Right cardiac atrium (tissue), 5 donors: ENCODE results near the gene PCDHGB5. TPM values are rescaled to one million over a fixed set of nuclear protein-coding genes. Genes with fewer than 3 reads are reported as not detected.
"Not testable (repeated sequence)": the region's sequence is repeated elsewhere in the genome, so short reads cannot be mapped to it uniquely, and the experiment has no call there.

Experiments used
- ATAC-seq, 2 donors: fragments of 200-7000 bp; cut with Tn5 transposase; one replicate each; pipeline versions ENCODE4 v1.8.0 to v1.9.1; 2020; ENCODE audit warnings: moderate library complexity in 2 of 2, mild to moderate bottlenecking in 1 of 2
- DNase-seq, 3 donors: peaks; one replicate each; pipeline ENCODE4 v3.0.0-alpha.2; 2020
- H3K27ac ChIP-seq: one replicate; pipeline ENCODE4 v1.5.1; 2013; ENCODE audit warnings: mild to moderate bottlenecking, low read length, control low read depth, moderate library complexity
- H3K27me3 ChIP-seq: one replicate; pipeline ENCODE4 v1.6.1; 2013; ENCODE audit not compliant: control insufficient read depth, insufficient read depth
- H3K4me1 ChIP-seq: one replicate; pipeline ENCODE4 v1.6.1; 2013; ENCODE audit warnings: low read length; ENCODE audit not compliant: control insufficient read depth, insufficient read depth
- H3K4me3 ChIP-seq: one replicate; pipeline ENCODE4 v1.5.1; 2013; ENCODE audit warnings: low read length, control low read depth
- H3K9me3 ChIP-seq: one replicate; pipeline ENCODE4 v1.6.1; 2013; ENCODE audit warnings: low read length; ENCODE audit not compliant: control insufficient read depth
- WGBS: extraction: QIAGEN DNeasy Blood & Tissue Kit; methylation state at CpG from one replicate; pipeline ENCODE4 v1.1.7; 2013; 5-methylcytosine and 5-hydroxymethylcytosine counted together
- intact Hi-C, 4 donors: fragments of 100-400 bp; cut with DNase I; formaldehyde crosslinking; loops; one replicate each; pipeline versions ENCODE4 v1.11.0 to v1.14.0; 2022 to 2023
- long read RNA-seq, 4 donors: library from polyadenylated mRNA; unstranded; transcript quantifications; one replicate each; pipeline ENCODE4 v2.0.0, GENCODE V29; 2020 to 2021
- polyA plus RNA-seq: library from polyadenylated mRNA; stranded (reverse); fragments of 200-250 nt; gene quantifications from one replicate; pipeline ENCODE4 v1.2.3, GENCODE V29; 2013
- total RNA-seq, 4 donors: library from RNA; stranded (reverse); fragmentation: NEBNext Ultra II Directional; extraction: Animal tissue kit (Norgen Biotek cat#: 25700); gene quantifications; one replicate each; pipeline ENCODE4 v1.2.1, GENCODE V29; 2021
- donor health status: healthy with polysubstance abuse.
- donor health status: DM: no; HTN: yes; CAD: no.
- donor health status: DM: no; HTN: no; CAD: no.
- donor health status: DM: no; HTN: yes; CAD: no; lungs with severe emphysema.
- donor health status: DM: yes; HTN: yes; CAD: no.

The PCDHGB5 gene
- total RNA-seq (1 to 10 TPM; 6.4 to 8.6 (median 6.8) TPM), polyA plus RNA-seq (3.3 TPM)
- long read RNA-seq, donor 1, full-length matches to known transcripts: 1 of 2 reads
- long read RNA-seq, donor 1, partial matches to known transcripts: 0 of 2 reads
- long read RNA-seq, donor 1, other reads (novel, unspliced or antisense): 1 of 2 reads
- long read RNA-seq, donor 2: 0 reads
- long read RNA-seq, donor 3, full-length matches to known transcripts: 6 of 6 reads
- long read RNA-seq, donor 3, partial matches to known transcripts: 0 of 6 reads
- long read RNA-seq, donor 3, other reads (novel, unspliced or antisense): 0 of 6 reads
- long read RNA-seq, donor 4: 0 reads

DNA sequence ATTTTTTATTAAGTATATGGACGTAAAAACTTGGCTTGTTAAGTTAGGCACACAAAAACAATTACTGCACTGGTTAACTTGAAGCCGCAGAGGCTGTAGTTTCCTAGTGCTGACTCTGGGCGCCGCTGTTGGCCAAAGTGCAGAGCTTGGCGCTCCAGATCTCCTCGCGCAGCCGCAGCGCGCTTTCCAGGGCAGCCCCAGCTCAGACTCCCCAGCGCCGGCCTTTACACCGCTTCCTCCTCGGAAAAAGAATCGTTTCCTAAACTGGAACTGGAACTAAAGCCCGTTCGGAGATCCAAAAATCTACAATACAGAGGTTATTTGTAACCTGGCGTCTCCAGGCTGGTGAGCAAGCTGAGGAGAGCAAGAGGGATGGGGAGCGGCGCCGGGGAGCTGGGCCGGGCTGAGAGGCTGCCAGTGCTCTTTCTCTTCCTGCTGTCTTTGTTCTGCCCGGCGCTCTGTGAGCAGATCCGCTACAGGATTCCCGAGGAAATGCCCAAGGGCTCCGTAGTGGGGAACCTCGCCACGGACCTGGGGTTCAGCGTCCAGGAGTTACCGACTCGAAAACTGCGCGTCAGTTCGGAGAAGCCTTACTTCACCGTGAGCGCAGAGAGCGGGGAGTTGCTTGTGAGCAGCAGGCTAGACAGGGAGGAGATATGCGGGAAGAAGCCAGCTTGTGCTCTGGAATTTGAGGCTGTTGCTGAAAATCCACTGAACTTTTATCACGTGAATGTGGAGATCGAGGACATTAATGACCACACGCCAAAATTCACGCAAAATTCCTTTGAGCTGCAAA is at the start of gene PCDHGB5:
Gene PCDHGB5 (plus strand): TSS at position 192 of the 796 bp plus-strand sequence. CDS start 181 bp downstream, at position 373.
- H3K27ac ChIP-seq, H3K4me1 ChIP-seq, intact Hi-C loops, H3K27me3 ChIP-seq: not testable (repeated sequence)
- Histone ChIP-seq H3K4me3 (peak within 1 kb of the TSS; percentile 23), H3K9me3 (peaks cover 14% of the 10 kb centered on the region)
- ATAC-seq (peak; percentile 86 to 91), DNase-seq (peak in 2 of 3 donors; percentile 76 to 80)
- 8% methylated on average over 24 of the region's 43 CpGs for WGBS

DNA sequence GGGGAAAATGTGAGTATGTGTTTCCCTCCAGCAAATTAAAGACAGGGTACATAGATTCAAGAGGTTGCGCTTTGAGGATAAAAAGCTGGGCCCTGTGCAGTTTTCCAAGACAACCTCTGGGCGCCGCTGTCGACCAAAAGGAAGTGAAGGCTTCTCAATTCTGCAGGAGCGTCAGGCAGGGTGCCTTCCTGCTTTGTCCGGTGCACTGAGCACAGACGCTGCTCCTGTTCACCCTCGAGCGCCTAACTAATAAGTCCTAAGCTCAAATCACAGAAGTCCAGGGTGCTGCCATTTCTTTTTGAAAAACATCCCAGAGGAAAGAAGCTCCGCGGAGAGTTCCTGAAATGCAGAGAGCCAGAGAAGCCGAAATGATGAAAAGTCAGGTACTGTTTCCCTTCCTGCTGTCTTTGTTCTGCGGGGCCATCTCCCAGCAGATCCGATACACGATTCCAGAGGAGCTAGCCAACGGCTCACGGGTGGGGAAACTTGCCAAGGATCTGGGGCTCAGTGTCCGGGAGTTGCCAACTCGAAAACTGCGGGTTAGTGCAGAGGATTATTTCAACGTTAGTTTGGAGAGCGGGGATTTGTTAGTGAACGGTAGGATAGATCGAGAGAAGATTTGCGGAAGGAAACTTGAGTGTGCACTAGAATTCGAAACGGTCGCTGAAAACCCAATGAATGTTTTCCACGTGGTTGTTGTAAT is 47.7 kb upstream of the PCDHGB5 start, which contains the start of gene PCDHGB1:
Gene PCDHGB1 (plus strand): TSS at position 183 of the 703 bp plus-strand sequence. CDS start 162 bp downstream, at position 345.
- 20% methylated on average over 29 of the region's 29 CpGs for whole genome bisulfite sequencing
- no peak within 1 kb of the TSS for H3K27ac ChIP-seq

DNA sequence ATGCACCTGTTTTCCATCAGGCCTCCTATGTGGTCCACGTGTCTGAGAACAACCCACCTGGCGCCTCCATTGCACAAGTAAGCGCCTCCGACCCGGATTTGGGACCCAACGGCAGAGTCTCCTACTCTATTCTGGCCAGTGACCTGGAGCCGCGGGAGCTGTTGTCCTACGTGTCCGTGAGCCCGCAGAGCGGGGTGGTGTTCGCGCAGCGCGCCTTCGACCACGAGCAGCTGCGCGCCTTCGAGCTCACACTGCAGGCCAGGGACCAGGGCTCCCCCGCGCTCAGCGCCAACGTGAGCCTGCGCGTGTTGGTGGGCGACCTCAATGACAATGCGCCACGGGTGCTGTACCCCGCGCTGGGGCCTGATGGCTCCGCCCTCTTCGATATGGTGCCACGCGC is 46.2 kb upstream of the PCDHGB5 start:
- no peaks in the 10 kb centered on the region for H3K4me1 ChIP-seq

More for the DNA sequence above, 47.7 kb upstream of the PCDHGB5 start, which contains the start of gene PCDHGB1:
- peaks cover 13% of the 10 kb centered on the region for H3K9me3 ChIP-seq
- ATAC-seq: peak; percentile 44 to 60
- no peaks in the 10 kb centered on the region for H3K4me1 ChIP-seq
- DNase-seq: peak in 2 of 3 donors; percentile 65 to 71
- intact Hi-C loops: no loop called here
- no peaks in the 10 kb centered on the region for H3K27me3 ChIP-seq
- H3K4me3 ChIP-seq: peak within 1 kb of the TSS; percentile 45

DNA sequence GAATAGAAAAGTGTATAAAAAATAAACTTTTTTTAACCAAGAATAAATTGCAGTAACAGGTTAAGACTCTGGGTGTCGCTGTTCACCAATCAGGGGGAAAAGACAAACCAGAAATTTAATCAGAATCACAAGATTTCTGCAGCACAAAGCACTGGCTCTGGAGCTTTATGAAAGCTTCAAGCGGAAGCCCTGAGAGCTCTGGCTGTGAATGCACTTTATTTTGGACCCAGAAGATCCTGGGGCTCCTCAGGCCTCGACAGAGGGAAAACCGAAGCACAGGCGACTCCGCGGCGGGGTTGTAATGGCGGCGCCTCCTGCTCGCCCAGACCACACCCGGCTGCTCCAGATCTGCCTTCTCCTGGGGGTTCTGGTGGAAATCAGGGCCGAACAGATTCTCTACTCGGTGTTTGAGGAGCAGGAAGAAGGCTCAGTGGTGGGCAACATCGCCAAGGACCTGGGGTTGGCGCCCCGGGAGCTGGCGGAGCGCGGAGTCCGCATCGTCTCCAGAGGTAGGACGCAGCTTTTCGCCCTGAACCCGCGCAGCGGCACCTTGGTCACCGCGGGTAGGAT is 42.8 kb upstream of the PCDHGB5 start, which contains the start of gene PCDHGA4:
Gene PCDHGA4 (plus strand): TSS at position 122 of the 570 bp plus-strand sequence. CDS start 87 bp downstream, at position 209.
- 17% methylated on average over 29 of the region's 29 CpGs for WGBS
- DNase-seq (no peak), ATAC-seq (no peak)
- Histone ChIP-seq H3K4me1 (no peaks in the 10 kb centered on the region), H3K27ac (no peak within 1 kb of the TSS), H3K9me3 (peaks cover 9% of the 10 kb centered on the region), H3K4me3 (peak within 1 kb of the TSS; percentile 44), H3K27me3 (no peaks in the 10 kb centered on the region)
- intact Hi-C loops: no loop called here

More for the DNA sequence above, 46.2 kb upstream of the PCDHGB5 start:
- DNase-seq: no peak
- Histone ChIP-seq H3K4me3 (no peak overlapping the region), H3K27me3 (no peaks in the 10 kb centered on the region), H3K27ac (no peak overlapping the region), H3K9me3 (peaks cover 7% of the 10 kb centered on the region)
- WGBS: 24% methylated on average over 34 of the region's 36 CpGs
- ATAC-seq: no peak
- intact Hi-C loops: no loop called here

DNA sequence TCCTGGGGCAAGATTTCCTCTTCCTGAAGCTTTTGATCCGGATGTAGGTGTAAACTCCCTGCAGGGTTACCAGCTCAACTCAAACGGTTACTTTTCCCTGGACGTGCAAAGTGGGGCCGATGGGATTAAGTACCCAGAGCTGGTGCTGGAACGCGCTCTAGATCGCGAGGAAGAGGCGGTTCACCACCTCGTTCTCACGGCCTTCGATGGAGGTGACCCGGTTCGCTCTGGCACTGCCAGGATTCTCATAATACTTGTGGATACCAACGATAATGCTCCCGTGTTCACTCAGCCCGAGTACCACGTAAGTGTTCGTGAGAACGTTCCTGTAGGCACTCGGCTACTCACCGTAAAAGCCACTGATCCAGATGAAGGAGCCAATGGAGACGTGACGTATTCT is 42.1 kb upstream of the PCDHGB5 start:
- intact Hi-C loops: no loop called here
- H3K9me3 ChIP-seq: peaks cover 11% of the 10 kb centered on the region
- no peaks in the 10 kb centered on the region for H3K27me3 ChIP-seq
- H3K4me3 ChIP-seq: no peak overlapping the region
- DNase-seq (no peak), ATAC-seq (no peak)
- no peaks in the 10 kb centered on the region for H3K4me1 ChIP-seq
- H3K27ac ChIP-seq: no peak overlapping the region
- WGBS: 47% methylated on average over 24 of the region's 24 CpGs

DNA sequence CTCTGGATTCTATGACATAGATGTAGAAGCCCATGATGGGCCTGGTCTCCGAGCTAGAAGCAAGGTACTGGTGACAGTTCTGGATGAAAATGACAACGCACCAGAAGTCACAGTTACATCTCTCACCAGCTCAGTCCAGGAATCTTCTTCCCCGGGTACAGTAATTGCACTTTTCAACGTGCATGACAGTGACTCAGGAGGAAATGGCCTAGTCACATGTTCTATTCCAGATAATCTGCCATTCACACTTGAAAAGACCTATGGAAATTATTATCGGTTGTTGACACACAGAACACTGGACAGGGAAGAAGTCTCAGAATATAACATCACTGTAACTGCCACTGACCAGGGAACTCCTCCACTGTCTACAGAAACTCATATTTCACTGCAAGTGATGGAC is 41.6 kb upstream of the PCDHGB5 start:
- ATAC-seq: no peak

DNA sequence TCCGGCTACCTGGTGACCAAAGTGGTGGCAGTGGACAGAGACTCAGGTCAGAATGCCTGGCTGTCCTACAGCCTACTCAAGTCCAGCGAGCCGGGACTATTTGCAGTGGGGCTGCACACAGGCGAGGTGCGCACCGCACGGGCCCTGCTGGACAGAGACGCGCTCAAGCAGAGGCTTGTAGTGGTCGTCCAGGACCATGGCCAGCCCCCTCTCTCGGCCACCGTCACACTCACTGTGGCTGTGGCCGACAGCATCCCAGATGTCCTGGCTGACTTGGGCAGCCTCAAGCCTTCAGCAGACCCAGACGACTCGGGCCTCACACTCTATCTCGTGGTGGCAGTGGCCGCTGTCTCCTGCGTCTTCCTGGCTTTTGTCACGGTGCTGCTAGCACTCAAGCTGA is 40.8 kb upstream of the PCDHGB5 start:
- H3K27me3 ChIP-seq: no peaks in the 10 kb centered on the region
- intact Hi-C loops: no loop called here
- H3K4me1 ChIP-seq: no peaks in the 10 kb centered on the region
- ATAC-seq: no peak
- H3K4me3 ChIP-seq: no peak overlapping the region
- DNase-seq: no peak
- peaks cover 8% of the 10 kb centered on the region for H3K9me3 ChIP-seq
- H3K27ac ChIP-seq: no peak overlapping the region
- 40% methylated on average over 19 of the region's 19 CpGs for WGBS

More for the DNA sequence above, 41.6 kb upstream of the PCDHGB5 start:
- Histone ChIP-seq H3K27ac (no peak overlapping the region), H3K4me3 (no peak overlapping the region), H3K9me3 (peaks cover 11% of the 10 kb centered on the region), H3K4me1 (no peaks in the 10 kb centered on the region), H3K27me3 (no peaks in the 10 kb centered on the region)
- DNase-seq: no peak
- intact Hi-C loops: no loop called here
- WGBS: 70% methylated on average over 5 of the region's 5 CpGs

DNA sequence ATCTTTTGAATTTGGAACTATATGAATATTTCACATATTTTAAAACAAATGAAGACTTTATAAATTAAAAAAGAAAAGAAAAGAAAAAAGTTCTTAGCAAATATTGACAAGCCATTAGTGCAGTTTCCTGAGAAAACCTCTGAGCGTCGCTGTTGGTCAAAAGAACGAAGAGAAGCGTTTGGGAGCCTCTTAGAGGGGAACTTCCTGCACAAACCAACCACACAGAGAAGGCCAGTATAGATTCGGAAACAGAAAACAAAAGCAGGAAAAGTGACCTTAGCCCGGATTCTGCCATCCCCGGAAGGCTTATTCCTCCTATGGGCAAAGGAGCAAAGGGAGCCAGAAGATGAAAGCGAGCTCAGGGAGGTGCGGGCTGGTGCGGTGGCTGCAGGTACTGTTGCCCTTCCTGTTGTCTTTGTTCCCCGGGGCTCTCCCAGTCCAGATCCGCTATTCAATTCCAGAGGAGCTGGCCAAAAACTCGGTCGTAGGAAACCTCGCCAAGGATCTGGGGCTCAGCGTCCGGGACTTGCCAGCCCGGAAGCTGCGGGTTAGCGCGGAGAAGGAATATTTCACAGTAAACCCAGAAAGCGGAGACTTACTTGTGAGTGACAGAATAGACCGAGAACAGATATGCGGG is 37.8 kb upstream of the PCDHGB5 start, which contains the start of gene PCDHGB2:
Gene PCDHGB2 (plus strand): TSS at position 205 of the 637 bp plus-strand sequence. CDS start 142 bp downstream, at position 347.
- Histone ChIP-seq H3K27ac (no peak within 1 kb of the TSS), H3K4me3 (peak within 1 kb of the TSS; percentile 62), H3K9me3 (peaks cover 16% of the 10 kb centered on the region), H3K4me1 (no peaks in the 10 kb centered on the region), H3K27me3 (no peaks in the 10 kb centered on the region)
- DNase-seq: peak in 1 of 3 donors; percentile 33
- intact Hi-C loops: no loop called here
- ATAC-seq: no peak
- WGBS: 13% methylated on average over 24 of the region's 24 CpGs

DNA sequence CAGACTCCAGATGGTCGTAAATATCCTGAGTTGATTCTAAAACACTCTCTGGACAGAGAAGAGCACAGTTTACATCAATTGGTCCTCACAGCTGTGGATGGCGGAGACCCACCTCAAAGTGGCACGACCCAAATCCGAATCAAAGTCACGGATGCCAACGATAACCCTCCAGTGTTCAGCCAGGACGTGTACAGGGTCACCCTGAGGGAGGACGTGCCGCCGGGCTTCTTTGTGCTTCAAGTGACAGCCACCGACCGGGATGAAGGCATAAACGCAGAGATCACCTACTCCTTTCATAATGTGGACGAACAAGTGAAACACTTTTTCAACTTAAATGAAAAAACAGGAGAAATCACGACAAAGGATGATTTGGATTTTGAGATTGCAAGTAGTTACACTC is 37.1 kb upstream of the PCDHGB5 start:
- no peaks in the 10 kb centered on the region for H3K4me1 ChIP-seq
- intact Hi-C loops: no loop called here
- ATAC-seq (no peak), DNase-seq (no peak)
- no peak overlapping the region for H3K4me3 ChIP-seq
- no peak overlapping the region for H3K27ac ChIP-seq
- H3K27me3 ChIP-seq: no peaks in the 10 kb centered on the region
- WGBS: 32% methylated on average over 15 of the region's 15 CpGs
- peaks cover 21% of the 10 kb centered on the region for H3K9me3 ChIP-seq

DNA sequence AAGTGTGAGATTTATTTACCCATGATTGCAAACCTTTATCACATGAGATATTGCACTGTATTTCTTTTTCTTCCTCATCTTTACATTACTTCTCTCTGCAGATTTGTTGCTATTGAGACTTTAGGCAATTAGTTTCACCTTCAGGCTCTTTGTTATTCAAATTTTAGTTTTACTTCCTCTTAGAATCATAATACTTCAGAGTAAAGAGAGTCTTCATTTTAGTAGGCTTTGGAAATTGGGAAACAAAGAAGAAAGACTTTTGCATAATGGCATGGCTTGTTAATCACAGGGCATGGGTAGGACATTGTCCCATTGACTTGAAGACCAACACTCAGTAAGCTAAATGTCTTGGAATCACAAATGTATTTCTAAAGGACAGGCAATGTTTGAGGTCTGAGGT is 35.0 kb upstream of the PCDHGB5 start:
- Histone ChIP-seq H3K27ac (no peak overlapping the region), H3K27me3 (no peaks in the 10 kb centered on the region), H3K4me1 (no peaks in the 10 kb centered on the region), H3K9me3 (peaks cover 25% of the 10 kb centered on the region), H3K4me3 (no peak overlapping the region)
- intact Hi-C loops: no loop called here
- DNase-seq (no peak), ATAC-seq (no peak)
